Activated CD4-positive, alpha-beta T cell treated with anti-CD3 and anti-CD28 coated beads, Interleukin-2, amount 50 U/mL, for 16 hours (primary cell): ENCODE results near the gene ANK2.
A peak's percentile ranks its signal among the peaks of the same experiment; 100 is the strongest.
"Not testable (repeated sequence)": the region's sequence is repeated elsewhere in the genome, so short reads cannot be mapped to it uniquely, and the experiment has no call there.

Experiments used
- DNase-seq: peaks from one replicate; pipeline ENCODE4 v3.0.0-alpha.2; 2020

Gene ANK2

GRCh38 chr4:113052379-113052951, 3.0 kb downstream of the ANK2 start:
- DNase-seq = peak; percentile 52

- DNase-seq = no peak
Measured at GRCh38 chr4:113053883-113054282, 4.4 kb downstream of the ANK2 start.

GRCh38 chr4:113056318-113056717, 6.9 kb downstream of the ANK2 start:
- no peak for DNase-seq

- DNase-seq = no peak
Measured at GRCh38 chr4:113057891-113058290, 8.4 kb downstream of the ANK2 start.

- DNase-seq = no peak
Measured at GRCh38 chr4:113059449-113060182, 10.2 kb downstream of the ANK2 start.

GRCh38 chr4:113060853-113061252, 11.4 kb downstream of the ANK2 start:
- no peak for DNase-seq

- no peak for DNase-seq
Measured at GRCh38 chr4:113064244-113064643, 14.8 kb downstream of the ANK2 start.

GRCh38 chr4:113065629-113066028, 16.2 kb downstream of the ANK2 start:
- no peak for DNase-seq

GRCh38 chr4:113068771-113069170, 19.3 kb downstream of the ANK2 start:
- DNase-seq = not testable (repeated sequence)

GRCh38 chr4:113069212-113069892, 19.9 kb downstream of the ANK2 start:
- no peak for DNase-seq

- no peak for DNase-seq
Measured at GRCh38 chr4:113070755-113071154, 21.3 kb downstream of the ANK2 start.

- DNase-seq = no peak
Measured at GRCh38 chr4:113071274-113071673, 21.8 kb downstream of the ANK2 start.

GRCh38 chr4:113071805-113072204, 22.4 kb downstream of the ANK2 start:
- DNase-seq = no peak

- no peak for DNase-seq
Measured at GRCh38 chr4:113073451-113074005, 24.1 kb downstream of the ANK2 start.

- DNase-seq = no peak
Measured at GRCh38 chr4:113077575-113077974, 28.1 kb downstream of the ANK2 start.

GRCh38 chr4:113078066-113078465, 28.6 kb downstream of the ANK2 start:
- DNase-seq = no peak

- DNase-seq = no peak
Measured at GRCh38 chr4:113080050-113080449, 30.6 kb downstream of the ANK2 start.

- no peak for DNase-seq
Measured at GRCh38 chr4:113080624-113081023, 31.2 kb downstream of the ANK2 start.

GRCh38 chr4:113083346-113083745, 33.9 kb downstream of the ANK2 start:
- DNase-seq = no peak

- no peak for DNase-seq
Measured at GRCh38 chr4:113086172-113086695, 36.8 kb downstream of the ANK2 start.

- DNase-seq = no peak
Measured at GRCh38 chr4:113088050-113088449, 38.6 kb downstream of the ANK2 start.

- DNase-seq = no peak
Measured at GRCh38 chr4:113090954-113091353, 41.5 kb downstream of the ANK2 start.

GRCh38 chr4:113094331-113094730, 44.9 kb downstream of the ANK2 start:
- DNase-seq = no peak

- DNase-seq = no peak
Measured at GRCh38 chr4:113094802-113095201, 45.3 kb downstream of the ANK2 start.
